K562 (cell line): Measurements from ENCODE around the gene ZNF644. TPM values are rescaled to one million over a fixed set of nuclear protein-coding genes. Genes with fewer than 3 reads are reported as not detected.

Experiments
- BMI1 ChIP-seq: fragments of 150-350 bp; IDR thresholded peaks from 2 replicates; pipeline ENCODE4 v1.6.1; 2014; ENCODE audit warnings: low read length
- COPS2 ChIP-seq: fragments of 450-650 bp; conservative IDR thresholded peaks from 2 replicates; pipeline ENCODE4 v1.6.1; 2016; ENCODE audit warnings: mild to moderate bottlenecking, moderate library complexity
- DNMT1 ChIP-seq: fragments of 450-650 bp; IDR thresholded peaks from 2 replicates; pipeline ENCODE4 v1.6.1; 2016; ENCODE audit warnings: antibody characterized with exemption, mild to moderate bottlenecking
- DPF2 ChIP-seq: fragments of 450-650 bp; IDR thresholded peaks from 2 replicates; pipeline ENCODE4 v1.6.1; 2016
- ETV6 ChIP-seq, 3 experiments: fragments of 150-350 bp in 1 of 3; sonication (generic) in 1 of 3; formaldehyde crosslinking in 1 of 3; IDR thresholded peaks; 2 replicates each; pipeline versions ENCODE4 v1.6.1 to v1.8.0; 2014 to 2022; ENCODE audit warnings: borderline replicate concordance in 2 of 3, low read depth in 2 of 3, antibody characterized with exemption in 1 of 3, low read length in 1 of 3, mild to moderate bottlenecking in 1 of 3, missing genetic modification reagents in 1 of 3
- FIP1L1 ChIP-seq: fragments of 200-400 bp; formaldehyde crosslinking; IDR thresholded peaks from 2 replicates; pipeline ENCODE4 v1.6.1; 2018; ENCODE audit warnings: mild to moderate bottlenecking, low read depth, low read length; ENCODE audit not compliant: poor library complexity, severe bottlenecking
- HDAC8 ChIP-seq: fragments of 450-650 bp; IDR thresholded peaks from 2 replicates; pipeline ENCODE4 v1.6.1; 2016; ENCODE audit warnings: mild to moderate bottlenecking, missing genetic modification characterization, moderate library complexity, missing compliant biosample characterization
- HDGF ChIP-seq: fragments of 450-650 bp; IDR thresholded peaks from 2 replicates; pipeline ENCODE4 v1.6.1; 2016
- ILK ChIP-seq: fragments of 450-650 bp; IDR thresholded peaks from 2 replicates; pipeline ENCODE4 v1.6.1; 2016; ENCODE audit warnings: missing genetic modification characterization, low read depth, mild to moderate bottlenecking, missing compliant biosample characterization, moderate library complexity, borderline replicate concordance
- KHSRP ChIP-seq: fragments of 450-650 bp; IDR thresholded peaks from 2 replicates; pipeline ENCODE4 v1.6.1; 2017
- MBD2 ChIP-seq: sonication (generic); IDR thresholded peaks from 2 replicates; pipeline ENCODE4 v1.6.1; 2016; ENCODE audit warnings: low read depth, borderline replicate concordance
- MCM2 ChIP-seq: fragments of 450-650 bp; IDR thresholded peaks from 2 replicates; pipeline ENCODE4 v1.6.1; 2017; ENCODE audit warnings: low read depth, mild to moderate bottlenecking
- MTA2 ChIP-seq: fragments of 450-650 bp; IDR thresholded peaks from 2 replicates; pipeline ENCODE4 v1.6.1; 2016; ENCODE audit warnings: low read depth
- NFXL1 ChIP-seq: fragments of 450-650 bp; formaldehyde crosslinking; IDR thresholded peaks from 2 replicates; pipeline ENCODE4 v1.4.0; 2021; ENCODE audit warnings: mild to moderate bottlenecking
- POLR2H ChIP-seq: IDR thresholded peaks from 2 replicates; pipeline ENCODE4 v1.6.1; 2016; ENCODE audit warnings: missing genetic modification characterization, low read depth, mild to moderate bottlenecking, control low read depth, missing compliant biosample characterization, moderate library complexity
- PTBP1 ChIP-seq: fragments of 200-400 bp; formaldehyde crosslinking; IDR thresholded peaks from 2 replicates; pipeline ENCODE4 v1.6.1; 2017; ENCODE audit warnings: low read depth, low read length
- RBM15 ChIP-seq: fragments of 200-400 bp; formaldehyde crosslinking; IDR thresholded peaks from 2 replicates; pipeline ENCODE4 v1.6.1; 2018; ENCODE audit warnings: mild to moderate bottlenecking, low read length, moderate library complexity; ENCODE audit not compliant: insufficient read depth
- RCOR1 ChIP-seq, 2 experiments: IDR thresholded peaks; 2 replicates each; pipeline ENCODE4 v1.6.1; 2012; ENCODE audit warnings: low read depth in 2 of 2, low read length in 2 of 2, borderline replicate concordance in 1 of 2, improper control_type of control experiment in 1 of 2
- RNF2 ChIP-seq: sonication (generic); IDR thresholded peaks from 2 replicates; pipeline ENCODE4 v1.6.1; 2016
- STAT5A ChIP-seq: IDR thresholded peaks from 2 replicates; pipeline ENCODE4 v1.6.1; 2012; ENCODE audit warnings: low read length, inconsistent platforms, borderline replicate concordance
- ZKSCAN1 ChIP-seq: fragments of 150-350 bp; IDR thresholded peaks from 2 replicates; pipeline ENCODE4 v1.6.1; 2016; ENCODE audit warnings: low read depth, low read length
- ZNF212 ChIP-seq: fragments of 450-650 bp; formaldehyde crosslinking; IDR thresholded peaks from 2 replicates; pipeline ENCODE4 v1.4.0; 2020; ENCODE audit warnings: mild to moderate bottlenecking
- ZNF217 ChIP-seq: sonication (generic); formaldehyde crosslinking; IDR thresholded peaks from 2 replicates; pipeline ENCODE4 v1.8.0; 2022; ENCODE audit warnings: mild to moderate bottlenecking, missing genetic modification reagents
- ZNF347 ChIP-seq: fragments of 450-650 bp; formaldehyde crosslinking; IDR thresholded peaks from 2 replicates; pipeline ENCODE4 v1.4.0; 2020; ENCODE audit warnings: low read depth, mild to moderate bottlenecking, moderate library complexity
- ZNF408 ChIP-seq: fragments of 250-450 bp; sonication (Bioruptor Pico); IDR thresholded peaks from 2 replicates; pipeline ENCODE4 v1.4.0; 2020; ENCODE audit warnings: low read depth, mild to moderate bottlenecking, moderate library complexity
- ZNF717 ChIP-seq: fragments of 250-450 bp; sonication (Bioruptor Pico); IDR thresholded peaks from 2 replicates; pipeline ENCODE4 v1.5.0; 2021
- polyA plus RNA-seq, 8 experiments: library from polyadenylated mRNA; depleted of rRNA in 4 of 8; stranded (reverse) in 5 of 8; unstranded in 3 of 8; fragments of >200 nt; fragmentation: Nextera tagmentation in 2 of 8; fragmentation: Illumina TruSeq in 1 of 8; extraction: Ambion mirVana in 2 of 8; extraction: Trizol in 1 of 8; gene quantifications; 2 replicates each; pipeline versions ENCODE4 v1.2.1 to v1.2.3, GENCODE V29; 2011 to 2014; ENCODE audit warnings: inconsistent platforms in 1 of 8, missing spikeins in 1 of 8
- total RNA-seq, 7 experiments: library from RNA; depleted of rRNA in 6 of 7; stranded (reverse); fragments of >200 nt in 6 of 7; fragmentation: Illumina TruSeq in 2 of 7; extraction: Trizol in 2 of 7; gene quantifications; 2 replicates each; pipeline versions ENCODE4 v1.2.1 to v1.2.3, GENCODE V29; 2011 to 2021; ENCODE audit warnings: low replicate concordance in 1 of 7
- TF ChIP-seq, protein P1 (sequence below): fragments of 450-650 bp; conservative IDR thresholded peaks from 2 replicates; pipeline ENCODE4 v1.6.1; 2016; ENCODE audit warnings: missing genetic modification characterization, low read depth, mild to moderate bottlenecking, missing compliant biosample characterization, moderate library complexity
- TF ChIP-seq, protein P2 (sequence below), 2 experiments: IDR thresholded peaks; 2 replicates each; pipeline ENCODE4 v1.6.1; 2012; ENCODE audit warnings: improper control_type of control experiment in 2 of 2, low read depth in 2 of 2, low read length in 2 of 2, borderline replicate concordance in 1 of 2

ZNF644 gene
- total and polyA plus RNA-seq, 9 of the 15 experiments (the other 6 are each of a cell fraction or from before 2014, with no cell fraction given): 25.3 to 71.4 (median 39.6) TPM

DNA sequence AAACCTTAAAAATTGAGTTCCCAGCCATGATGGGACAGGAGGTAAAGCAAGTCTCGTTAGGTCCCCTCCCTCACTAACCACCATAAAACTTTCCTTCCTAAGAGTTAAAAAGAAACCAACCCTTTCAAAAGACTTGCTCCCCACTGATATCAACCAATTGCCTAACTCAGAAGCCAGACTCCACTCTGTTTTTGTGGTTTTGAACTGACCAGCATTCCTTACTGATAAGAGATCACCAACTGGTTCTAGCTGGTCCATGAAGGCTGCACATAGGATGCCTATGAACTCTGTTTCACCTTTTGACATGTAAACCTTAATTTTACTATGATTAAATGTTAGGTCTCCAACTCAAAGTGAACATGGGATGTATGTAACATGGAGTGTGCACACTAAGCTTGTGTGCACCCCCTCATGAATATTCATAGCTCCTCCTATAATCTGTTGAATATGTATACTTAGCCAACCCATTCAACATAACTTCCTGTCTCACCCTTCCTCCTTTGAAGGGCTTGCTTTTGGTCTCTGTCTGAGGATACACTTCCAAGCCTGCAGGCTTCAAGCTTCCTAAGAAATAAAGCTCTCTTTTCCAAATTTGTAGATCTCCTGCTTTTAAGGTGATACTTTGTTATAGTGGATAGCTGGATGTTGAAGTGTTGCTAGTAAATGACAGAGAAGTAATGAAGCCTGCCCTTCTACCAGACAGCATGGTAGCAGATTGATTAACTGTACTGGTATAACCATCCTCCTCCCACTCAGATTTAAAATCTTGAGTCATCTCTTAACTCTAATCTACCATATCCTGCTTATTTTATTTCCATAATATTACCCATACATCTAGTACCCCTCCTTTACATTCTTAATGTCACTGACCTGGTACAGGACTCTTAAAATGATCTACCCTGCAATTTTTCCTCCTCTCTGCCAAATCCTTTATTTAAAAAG lies 95.6 kb downstream of the ZNF644 start (continued):
- TF ChIP-seq ZNF217 (CRISPR knock-in tag): no peak
- no peak for TF ChIP-seq ILK (tag)
- TF ChIP-seq STAT5A: peak; percentile 26; the same call in 1 of the 2 replicates
- peak in 1 of 2 experiments; percentile 56; a peak in 1 of 4 replicates for TF ChIP-seq RCOR1 (IDR thresholded peaks at IDR 0.05; ENCODE audit: borderline replicate concordance in 1 of 2, low read depth in 2 of 2, low read length in 2 of 2)
- TF ChIP-seq HDAC8: no peak
- no peak for TF ChIP-seq ZNF347
- no peak for TF ChIP-seq NFXL1 (CRISPR knock-in tag)
- TF ChIP-seq RNF2: 0 out of 2 replicates have a peak, but pooled peaks have one; percentile 47
- no peak for TF ChIP-seq MCM2
- TF ChIP-seq, protein P1, sequence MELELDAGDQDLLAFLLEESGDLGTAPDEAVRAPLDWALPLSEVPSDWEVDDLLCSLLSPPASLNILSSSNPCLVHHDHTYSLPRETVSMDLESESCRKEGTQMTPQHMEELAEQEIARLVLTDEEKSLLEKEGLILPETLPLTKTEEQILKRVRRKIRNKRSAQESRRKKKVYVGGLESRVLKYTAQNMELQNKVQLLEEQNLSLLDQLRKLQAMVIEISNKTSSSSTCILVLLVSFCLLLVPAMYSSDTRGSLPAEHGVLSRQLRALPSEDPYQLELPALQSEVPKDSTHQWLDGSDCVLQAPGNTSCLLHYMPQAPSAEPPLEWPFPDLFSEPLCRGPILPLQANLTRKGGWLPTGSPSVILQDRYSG (tag): no peak
- TF ChIP-seq RBM15: no peak
- no peak for TF ChIP-seq POLR2H (tag)
- no peak for TF ChIP-seq ZKSCAN1
- TF ChIP-seq ZNF408: no peak
- no peak for TF ChIP-seq MBD2
- no peak for TF ChIP-seq HDGF
- no peak for TF ChIP-seq ETV6 (IDR thresholded peaks at IDR 0.05; ENCODE audit: borderline replicate concordance in 1 of 2, low read depth in 2 of 2, low read length in 1 of 2)
- no peak for TF ChIP-seq ETV6 (CRISPR knock-in tag; IDR thresholded peaks at IDR 0.05; ENCODE audit: borderline replicate concordance)
- no peak for TF ChIP-seq ZNF717 (CRISPR knock-in tag)
- TF ChIP-seq DPF2: peak; percentile 76
- TF ChIP-seq FIP1L1: no peak
- no peak for TF ChIP-seq KHSRP
- TF ChIP-seq MTA2: no peak
- TF ChIP-seq DNMT1: no peak
- TF ChIP-seq, protein P2, sequence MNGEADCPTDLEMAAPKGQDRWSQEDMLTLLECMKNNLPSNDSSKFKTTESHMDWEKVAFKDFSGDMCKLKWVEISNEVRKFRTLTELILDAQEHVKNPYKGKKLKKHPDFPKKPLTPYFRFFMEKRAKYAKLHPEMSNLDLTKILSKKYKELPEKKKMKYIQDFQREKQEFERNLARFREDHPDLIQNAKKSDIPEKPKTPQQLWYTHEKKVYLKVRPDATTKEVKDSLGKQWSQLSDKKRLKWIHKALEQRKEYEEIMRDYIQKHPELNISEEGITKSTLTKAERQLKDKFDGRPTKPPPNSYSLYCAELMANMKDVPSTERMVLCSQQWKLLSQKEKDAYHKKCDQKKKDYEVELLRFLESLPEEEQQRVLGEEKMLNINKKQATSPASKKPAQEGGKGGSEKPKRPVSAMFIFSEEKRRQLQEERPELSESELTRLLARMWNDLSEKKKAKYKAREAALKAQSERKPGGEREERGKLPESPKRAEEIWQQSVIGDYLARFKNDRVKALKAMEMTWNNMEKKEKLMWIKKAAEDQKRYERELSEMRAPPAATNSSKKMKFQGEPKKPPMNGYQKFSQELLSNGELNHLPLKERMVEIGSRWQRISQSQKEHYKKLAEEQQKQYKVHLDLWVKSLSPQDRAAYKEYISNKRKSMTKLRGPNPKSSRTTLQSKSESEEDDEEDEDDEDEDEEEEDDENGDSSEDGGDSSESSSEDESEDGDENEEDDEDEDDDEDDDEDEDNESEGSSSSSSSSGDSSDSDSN (IDR thresholded peaks at IDR 0.05; ENCODE audit: borderline replicate concordance in 1 of 2, low read depth in 2 of 2, low read length in 2 of 2): no peak
- TF ChIP-seq ZNF212 (CRISPR knock-in tag): no peak
- no peak for TF ChIP-seq COPS2
- TF ChIP-seq BMI1: no peak
- no peak for TF ChIP-seq PTBP1
